Loucy (cell line): ENCODE measurements around the gene AHNAK.

Experiments
- EZH2phosphoT487 ChIP-seq: fragments of 200-600 bp; IDR thresholded peaks from 2 replicates; pipeline ENCODE4 v1.6.1; 2018; ENCODE audit warnings: antibody characterized with exemption, mild to moderate bottlenecking, moderate library complexity, borderline replicate concordance
- TF ChIP-seq, protein P1 (sequence below): fragments of 200-600 bp; sonication (generic); conservative IDR thresholded peaks from 2 replicates; pipeline ENCODE4 v1.5.1; 2014; ENCODE audit warnings: mild to moderate bottlenecking, antibody characterized with exemption, low read length

DNA sequence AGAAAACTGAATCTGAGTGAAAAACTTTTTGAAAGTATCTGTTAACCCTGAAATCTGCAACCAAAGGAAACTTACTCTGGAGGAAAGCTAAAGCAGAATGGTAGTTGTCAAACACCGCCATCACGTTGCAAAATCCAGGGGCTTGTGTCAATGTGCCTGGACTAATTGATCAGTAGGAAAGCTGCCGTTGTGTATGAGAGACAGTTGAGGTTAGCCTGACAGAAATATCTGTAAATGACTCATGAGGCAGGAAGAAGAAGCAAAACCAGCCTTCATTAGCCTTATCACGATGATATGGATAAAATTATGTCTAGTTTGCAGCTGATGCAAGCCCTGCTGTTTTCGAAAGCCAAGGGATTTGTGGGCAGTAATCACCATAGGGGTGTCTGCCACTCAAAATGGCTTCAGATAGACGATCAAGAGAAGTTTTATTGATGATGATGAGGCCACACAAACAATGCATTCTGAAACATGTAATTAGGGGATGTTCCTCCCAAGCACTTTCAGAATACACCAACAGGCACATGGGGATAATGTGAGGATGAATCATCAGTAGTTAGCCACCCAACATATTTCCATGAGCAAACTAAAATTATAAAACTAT, 118.9 kb downstream of the AHNAK start:
- TF ChIP-seq, protein P1, sequence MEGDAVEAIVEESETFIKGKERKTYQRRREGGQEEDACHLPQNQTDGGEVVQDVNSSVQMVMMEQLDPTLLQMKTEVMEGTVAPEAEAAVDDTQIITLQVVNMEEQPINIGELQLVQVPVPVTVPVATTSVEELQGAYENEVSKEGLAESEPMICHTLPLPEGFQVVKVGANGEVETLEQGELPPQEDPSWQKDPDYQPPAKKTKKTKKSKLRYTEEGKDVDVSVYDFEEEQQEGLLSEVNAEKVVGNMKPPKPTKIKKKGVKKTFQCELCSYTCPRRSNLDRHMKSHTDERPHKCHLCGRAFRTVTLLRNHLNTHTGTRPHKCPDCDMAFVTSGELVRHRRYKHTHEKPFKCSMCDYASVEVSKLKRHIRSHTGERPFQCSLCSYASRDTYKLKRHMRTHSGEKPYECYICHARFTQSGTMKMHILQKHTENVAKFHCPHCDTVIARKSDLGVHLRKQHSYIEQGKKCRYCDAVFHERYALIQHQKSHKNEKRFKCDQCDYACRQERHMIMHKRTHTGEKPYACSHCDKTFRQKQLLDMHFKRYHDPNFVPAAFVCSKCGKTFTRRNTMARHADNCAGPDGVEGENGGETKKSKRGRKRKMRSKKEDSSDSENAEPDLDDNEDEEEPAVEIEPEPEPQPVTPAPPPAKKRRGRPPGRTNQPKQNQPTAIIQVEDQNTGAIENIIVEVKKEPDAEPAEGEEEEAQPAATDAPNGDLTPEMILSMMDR, result no peak
- TF ChIP-seq EZH2phosphoT487, result no peak
